Astrocyte (in vitro differentiated cells and primary cell): ENCODE measurements around the gene MSI1. TPM values are rescaled to one million over a fixed set of nuclear protein-coding genes. Genes with fewer than 3 reads are reported as not detected.

Source experiments
- DNase-seq: peaks from one replicate; pipeline ENCODE4 v3.0.0-alpha.2; 2010; ENCODE audit warnings: low read depth
- FAIRE-seq: peaks from 2 replicates; lab custom pipeline; 2011; peaks lifted over from hg19 to GRCh38; lab: Jason Lieb, UNC
- H2AFZ ChIP-seq: 2 replicates; pipeline ENCODE4 v1.6.0; 2012; ENCODE audit warnings: low read depth, low read length, inconsistent platforms
- H3K27ac ChIP-seq: 2 replicates; pipeline ENCODE4 v1.5.1; 2011; ENCODE audit warnings: low read depth, low read length, inconsistent platforms
- H3K27me3 ChIP-seq: 2 replicates; pipeline ENCODE4 v1.6.0; 2011; ENCODE audit warnings: low read length, inconsistent platforms; ENCODE audit not compliant: insufficient read depth
- H3K36me3 ChIP-seq: 2 replicates; pipeline ENCODE4 v1.5.1; 2011; ENCODE audit warnings: low read length, inconsistent platforms; ENCODE audit not compliant: insufficient read depth
- H3K4me1 ChIP-seq: 2 replicates; pipeline ENCODE4 v1.5.1; 2011; ENCODE audit warnings: low read length, inconsistent platforms; ENCODE audit not compliant: insufficient read depth
- H3K4me2 ChIP-seq: 2 replicates; pipeline ENCODE4 v1.6.0; 2012; ENCODE audit warnings: low read length, inconsistent platforms
- H3K4me3 ChIP-seq: 2 replicates; pipeline ENCODE4 v1.5.1; 2011; ENCODE audit warnings: low read depth, mild to moderate bottlenecking, low read length, inconsistent platforms; ENCODE audit not compliant: insufficient read depth
- H3K79me2 ChIP-seq: 2 replicates; pipeline ENCODE4 v1.6.0; 2012; ENCODE audit warnings: mild to moderate bottlenecking, low read length, inconsistent platforms; ENCODE audit not compliant: insufficient read depth
- H3K9ac ChIP-seq: 2 replicates; pipeline ENCODE4 v1.6.0; 2012; ENCODE audit warnings: mild to moderate bottlenecking, low read length, inconsistent platforms
- H3K9me3 ChIP-seq: 2 replicates; pipeline ENCODE4 v1.5.1; 2012; ENCODE audit warnings: low read depth, mild to moderate bottlenecking, low read length, inconsistent platforms; ENCODE audit not compliant: insufficient read depth
- H4K20me1 ChIP-seq: 2 replicates; pipeline ENCODE4 v1.6.0; 2012; ENCODE audit warnings: low read length, inconsistent platforms; ENCODE audit not compliant: insufficient read depth
- H3K27ac Mint-ChIP-seq: one replicate; pipeline ENCODE4 v1.8.0; 2021; ENCODE audit warnings: mild to moderate bottlenecking, mixed read lengths; ENCODE audit not compliant: unreplicated experiment
- H3K27me3 Mint-ChIP-seq: one replicate; pipeline ENCODE4 v1.8.0; 2021; ENCODE audit warnings: low read depth, mixed read lengths; ENCODE audit not compliant: unreplicated experiment
- H3K36me3 Mint-ChIP-seq: one replicate; pipeline ENCODE4 v1.8.0; 2021; ENCODE audit warnings: low read depth, mixed read lengths; ENCODE audit not compliant: unreplicated experiment
- H3K4me1 Mint-ChIP-seq: one replicate; pipeline ENCODE4 v1.8.0; 2021; ENCODE audit warnings: low read depth, mixed read lengths; ENCODE audit not compliant: unreplicated experiment
- H3K4me3 Mint-ChIP-seq: one replicate; pipeline ENCODE4 v1.8.0; 2021; ENCODE audit warnings: mild to moderate bottlenecking, moderate library complexity, mixed read lengths; ENCODE audit not compliant: unreplicated experiment
- H3K9me3 Mint-ChIP-seq: one replicate; pipeline ENCODE4 v1.8.0; 2021; ENCODE audit warnings: mild to moderate bottlenecking, mixed read lengths; ENCODE audit not compliant: unreplicated experiment
- EZH2 ChIP-seq: IDR thresholded peaks from 2 replicates; pipeline ENCODE4 v1.6.1; 2012; ENCODE audit warnings: mild to moderate bottlenecking, low read length, inconsistent platforms; ENCODE audit not compliant: insufficient read depth
- total RNA-seq: library from RNA; stranded (reverse); gene quantifications from 2 replicates; pipeline ENCODE4 v1.2.1, GENCODE V29; 2021
- TF ChIP-seq, protein P1 (sequence below): IDR thresholded peaks from 2 replicates; pipeline ENCODE4 v1.5.1; 2011; ENCODE audit warnings: low read depth, mild to moderate bottlenecking, inconsistent platforms, low read length, moderate library complexity; ENCODE audit not compliant: insufficient read depth

Gene MSI1
- total RNA-seq, 1 donor from 2014 or later = 16.0 TPM

DNA sequence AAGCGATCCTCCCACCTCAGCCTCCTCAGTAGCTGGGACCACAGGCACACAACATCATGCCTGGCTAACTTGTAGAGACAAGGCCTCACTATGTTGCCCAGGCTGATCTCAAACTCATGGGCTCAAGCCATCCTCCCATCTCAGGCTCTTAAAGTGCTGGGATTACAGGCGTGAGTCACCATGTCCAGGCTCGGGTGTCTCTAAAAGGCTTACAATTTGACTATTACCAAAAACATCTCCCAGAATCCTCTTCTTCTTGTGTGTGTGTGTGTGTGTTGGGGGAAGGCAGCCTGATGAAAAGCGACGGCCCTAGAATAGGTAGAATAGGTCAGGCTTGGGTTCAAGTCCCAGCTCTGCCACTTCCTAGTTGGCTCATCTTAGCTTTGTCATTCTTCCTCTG, 16.8 kb downstream of the MSI1 start:
- Histone ChIP-seq H3K4me3 (no peak overlapping the region), H3K4me1 (peaks cover 7% of the 10 kb centered on the region), H2AFZ (peak overlapping the region; percentile 54), H4K20me1 (no peaks in the 10 kb centered on the region), H3K27ac (no peak overlapping the region), H3K4me2 (no peak overlapping the region), H3K36me3 (no peaks in the 10 kb centered on the region), H3K79me2 (no peaks in the 10 kb centered on the region), H3K9me3 (no peaks in the 10 kb centered on the region), H3K9ac (no peak overlapping the region), H3K27me3 (no peaks in the 10 kb centered on the region)
- Mint-ChIP-seq H3K27ac (no peak overlapping the region), H3K36me3 (peaks cover 8% of the 10 kb centered on the region), H3K4me3 (no peak overlapping the region), H3K27me3 (no peaks in the 10 kb centered on the region), H3K9me3 (no peaks in the 10 kb centered on the region), H3K4me1 (no peaks in the 10 kb centered on the region)
- DNase-seq (peak; percentile 61), FAIRE-seq (no peak)
- TF ChIP-seq EZH2 = no peak
- TF ChIP-seq, protein P1, sequence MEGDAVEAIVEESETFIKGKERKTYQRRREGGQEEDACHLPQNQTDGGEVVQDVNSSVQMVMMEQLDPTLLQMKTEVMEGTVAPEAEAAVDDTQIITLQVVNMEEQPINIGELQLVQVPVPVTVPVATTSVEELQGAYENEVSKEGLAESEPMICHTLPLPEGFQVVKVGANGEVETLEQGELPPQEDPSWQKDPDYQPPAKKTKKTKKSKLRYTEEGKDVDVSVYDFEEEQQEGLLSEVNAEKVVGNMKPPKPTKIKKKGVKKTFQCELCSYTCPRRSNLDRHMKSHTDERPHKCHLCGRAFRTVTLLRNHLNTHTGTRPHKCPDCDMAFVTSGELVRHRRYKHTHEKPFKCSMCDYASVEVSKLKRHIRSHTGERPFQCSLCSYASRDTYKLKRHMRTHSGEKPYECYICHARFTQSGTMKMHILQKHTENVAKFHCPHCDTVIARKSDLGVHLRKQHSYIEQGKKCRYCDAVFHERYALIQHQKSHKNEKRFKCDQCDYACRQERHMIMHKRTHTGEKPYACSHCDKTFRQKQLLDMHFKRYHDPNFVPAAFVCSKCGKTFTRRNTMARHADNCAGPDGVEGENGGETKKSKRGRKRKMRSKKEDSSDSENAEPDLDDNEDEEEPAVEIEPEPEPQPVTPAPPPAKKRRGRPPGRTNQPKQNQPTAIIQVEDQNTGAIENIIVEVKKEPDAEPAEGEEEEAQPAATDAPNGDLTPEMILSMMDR = no peak

DNA sequence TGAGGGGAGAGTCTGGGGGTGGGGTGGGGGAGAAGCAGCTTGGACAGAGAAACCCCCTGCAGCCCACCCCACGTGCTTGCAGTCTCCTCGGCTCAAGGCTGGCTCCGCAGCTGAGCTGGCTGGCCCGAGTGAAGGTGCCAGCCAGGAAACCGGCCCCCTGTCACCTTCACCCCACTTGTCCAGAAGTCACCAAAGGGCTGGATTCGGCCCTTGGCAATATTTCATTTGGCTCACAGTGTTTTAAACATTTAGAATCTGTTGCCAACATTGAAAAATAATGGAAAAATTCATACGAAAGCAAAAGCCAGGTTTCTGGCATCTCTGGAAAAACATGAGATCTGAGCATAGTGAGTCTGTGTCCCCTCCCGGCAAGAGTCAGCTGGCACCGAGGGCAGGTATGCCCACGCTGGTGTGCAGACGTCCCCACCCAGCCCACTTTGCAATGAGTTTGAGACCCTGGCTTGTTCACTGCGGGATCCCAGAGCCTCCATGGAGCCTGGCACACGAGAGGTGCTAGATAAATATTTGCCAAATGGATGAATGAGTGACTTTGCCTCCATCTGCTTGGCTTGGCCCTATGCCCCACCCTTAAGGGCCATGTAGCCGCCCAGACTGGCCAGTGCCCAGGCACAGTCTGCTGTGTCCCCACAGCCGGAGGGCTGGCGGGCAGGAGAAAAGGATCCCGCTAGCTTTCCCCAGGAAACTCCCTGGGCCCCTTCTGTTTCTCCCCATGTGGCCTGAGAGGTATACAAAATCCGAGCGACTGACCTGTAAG, 18.2 kb downstream of the MSI1 start:
- Histone ChIP-seq H3K79me2 (no peaks in the 10 kb centered on the region), H3K9ac (no peak overlapping the region), H4K20me1 (no peaks in the 10 kb centered on the region), H3K36me3 (no peaks in the 10 kb centered on the region), H3K4me2 (no peak overlapping the region), H2AFZ (no peak overlapping the region), H3K27me3 (no peaks in the 10 kb centered on the region), H3K9me3 (no peaks in the 10 kb centered on the region), H3K4me1 (peaks cover 3% of the 10 kb centered on the region), H3K4me3 (no peak overlapping the region), H3K27ac (no peak overlapping the region)
- H3K27ac Mint-ChIP-seq = no peak overlapping the region
- TF ChIP-seq, protein P1 = no peak
- no peak for TF ChIP-seq EZH2
- H3K4me1 Mint-ChIP-seq = no peaks in the 10 kb centered on the region
- DNase-seq = no peak
- no peaks in the 10 kb centered on the region for H3K9me3 Mint-ChIP-seq
- peaks cover 8% of the 10 kb centered on the region for H3K36me3 Mint-ChIP-seq
- no peak overlapping the region for H3K4me3 Mint-ChIP-seq
- no peak for FAIRE-seq
- no peaks in the 10 kb centered on the region for H3K27me3 Mint-ChIP-seq

DNA sequence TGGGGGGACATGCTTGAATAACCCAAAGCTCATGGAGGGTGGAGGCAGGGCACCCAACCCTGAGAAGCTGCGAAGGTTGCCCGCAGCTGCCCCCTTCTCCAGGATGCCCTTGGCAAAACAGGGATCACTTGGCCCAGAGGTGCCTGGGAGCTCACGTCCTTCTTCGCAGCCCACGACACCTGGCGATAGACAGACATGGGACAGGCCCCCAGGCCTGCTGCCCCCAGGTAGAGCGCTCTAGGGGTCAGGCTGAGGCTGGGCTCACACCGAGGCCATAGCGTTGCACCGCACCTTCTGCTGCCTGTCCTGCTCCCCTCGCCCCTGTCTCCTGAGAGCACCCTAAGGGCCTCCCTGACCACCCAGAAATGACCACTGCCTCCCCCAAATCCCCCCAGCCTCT, 21.2 kb downstream of the MSI1 start:
- Histone ChIP-seq H3K4me2 (no peak overlapping the region), H2AFZ (no peak overlapping the region), H3K4me3 (no peak overlapping the region), H4K20me1 (no peaks in the 10 kb centered on the region), H3K4me1 (peaks cover 3% of the 10 kb centered on the region), H3K36me3 (no peaks in the 10 kb centered on the region), H3K9ac (no peak overlapping the region), H3K9me3 (no peaks in the 10 kb centered on the region), H3K27me3 (no peaks in the 10 kb centered on the region), H3K79me2 (no peaks in the 10 kb centered on the region), H3K27ac (no peak overlapping the region)
- H3K36me3 Mint-ChIP-seq = peaks cover 10% of the 10 kb centered on the region
- TF ChIP-seq EZH2 = no peak
- TF ChIP-seq, protein P1 = no peak
- no peak overlapping the region for H3K27ac Mint-ChIP-seq
- FAIRE-seq = no peak
- DNase-seq = no peak
- no peaks in the 10 kb centered on the region for H3K4me1 Mint-ChIP-seq
- H3K9me3 Mint-ChIP-seq = no peaks in the 10 kb centered on the region
- no peaks in the 10 kb centered on the region for H3K27me3 Mint-ChIP-seq
- H3K4me3 Mint-ChIP-seq = no peak overlapping the region
